NCI-H2029 (cell line): ENCODE measurements around the gene DCC.

Experiments used
- DNase-seq: peaks from one replicate; lab custom pipeline; 2025; lab: John Stamatoyannopoulos, UW

DCC gene

GRCh38 chr18:52700116-52700515 is 360.1 kb downstream of the DCC start:
- DNase-seq, result no peak

- DNase-seq, result no peak
These were observed 360.8 kb downstream of the DCC start for GRCh38 chr18:52700816-52701215.

GRCh38 chr18:52701219-52701935 is 361.4 kb downstream of the DCC start:
- no peak for DNase-seq

- no peak for DNase-seq
These were observed 375.4 kb downstream of the DCC start for GRCh38 chr18:52715421-52715820.

GRCh38 chr18:52715991-52716390 is 376.0 kb downstream of the DCC start:
- DNase-seq, result no peak

GRCh38 chr18:52716973-52717372 is 377.0 kb downstream of the DCC start:
- DNase-seq, result no peak

GRCh38 chr18:52722904-52723303 is 382.9 kb downstream of the DCC start:
- no peak for DNase-seq

GRCh38 chr18:52723550-52723970 is 383.6 kb downstream of the DCC start:
- no peak for DNase-seq

GRCh38 chr18:52730972-52731619 is 391.1 kb downstream of the DCC start:
- no peak for DNase-seq

- no peak for DNase-seq
These were observed 398.9 kb downstream of the DCC start for GRCh38 chr18:52738946-52739345.

GRCh38 chr18:52746986-52747385 is 407.0 kb downstream of the DCC start:
- no peak for DNase-seq

- DNase-seq, result no peak
These were observed 407.9 kb downstream of the DCC start for GRCh38 chr18:52747869-52748268.

GRCh38 chr18:52748343-52748742 is 408.3 kb downstream of the DCC start:
- no peak for DNase-seq

GRCh38 chr18:52749542-52749941 is 409.5 kb downstream of the DCC start:
- DNase-seq, result no peak

GRCh38 chr18:52750995-52751394 is 411.0 kb downstream of the DCC start:
- DNase-seq, result no peak

- DNase-seq, result no peak
These were observed 424.3 kb downstream of the DCC start for GRCh38 chr18:52764316-52764715.

GRCh38 chr18:52766002-52766545 is 426.1 kb downstream of the DCC start:
- no peak for DNase-seq

GRCh38 chr18:52781113-52781512 is 441.1 kb downstream of the DCC start:
- DNase-seq, result no peak

GRCh38 chr18:52791321-52791720 is 451.3 kb downstream of the DCC start:
- no peak for DNase-seq

GRCh38 chr18:52812834-52813233 is 472.8 kb downstream of the DCC start:
- no peak for DNase-seq

GRCh38 chr18:52813635-52814416 is 473.8 kb downstream of the DCC start:
- DNase-seq, result no peak

- DNase-seq, result no peak
These were observed 475.7 kb downstream of the DCC start for GRCh38 chr18:52815651-52816050.

GRCh38 chr18:52816121-52816520 is 476.1 kb downstream of the DCC start:
- DNase-seq, result no peak
